T-cell (primary cell): ENCODE data around the gene TMEM127. TPM values are rescaled to one million over a fixed set of nuclear protein-coding genes. Genes with fewer than 3 reads are reported as not detected.

Experiments used
- ATAC-seq, 4 experiments: fragments of 200-7000 bp in 3 of 4; fragments of 150-1000 bp in 1 of 4; cut with Tn5 transposase; replicated peaks in 1 of 4; 1 replicate in 3 of 4; 2 replicates in 1 of 4; pipeline ENCODE4 v1.10.0; 2021; ENCODE audit warnings: moderate library complexity in 3 of 4, mild to moderate bottlenecking in 2 of 4, moderate number of reproducible peaks in 1 of 4
- CTCF ChIA-PET, 2 donors: fragments of 300-600 bp; sonication (Branson Sonifier 250); formaldehyde crosslinking; loops; one replicate each; lab custom pipeline; 2022; ENCODE audit warnings: antibody characterized with exemption in 2 of 2; lab: Charles Lee
- POLR2A ChIA-PET, 2 donors: fragments of 300-600 bp; sonication (Branson Sonifier 250); formaldehyde crosslinking; loops; one replicate each; lab custom pipeline; 2022; ENCODE audit warnings: antibody characterized with exemption in 2 of 2; lab: Charles Lee
- DNase-seq, 35 experiments: peaks; one replicate each; pipeline versions ENCODE4 v3.0.0 to v3.0.0-alpha.2; 2013 to 2023
- H3K27ac ChIP-seq: one replicate; pipeline ENCODE4 v1.5.1; 2013; ENCODE audit warnings: low read length
- H3K27me3 ChIP-seq, 2 experiments: replicated peaks in 1 of 2; 1 replicate in 1 of 2; 2 replicates in 1 of 2; pipeline versions ENCODE4 v1.6.1 to v1.7.0; 2013; ENCODE audit warnings: low read length in 1 of 2, mixed read lengths in 1 of 2; ENCODE audit not compliant: control insufficient read depth in 2 of 2, insufficient read depth in 2 of 2; ENCODE audit errors: extremely low read depth in 1 of 2
- H3K36me3 ChIP-seq, 2 donors: 1 replicate in 1 of 2; 2 replicates in 1 of 2; pipeline versions ENCODE4 v1.6.1 to v1.7.0; 2013; ENCODE audit warnings: low read length in 1 of 2; ENCODE audit not compliant: control insufficient read depth in 2 of 2, insufficient read depth in 1 of 2; ENCODE audit errors: extremely low read depth in 1 of 2
- H3K4me1 ChIP-seq, 2 experiments: 1 replicate in 1 of 2; 2 replicates in 1 of 2; pipeline versions ENCODE4 v1.6.1 to v1.7.0; 2013; ENCODE audit warnings: low read length in 2 of 2, mixed read lengths in 1 of 2; ENCODE audit not compliant: insufficient read depth in 2 of 2, control insufficient read depth in 1 of 2; ENCODE audit errors: extremely low read depth in 1 of 2
- H3K4me3 ChIP-seq, 2 donors: 1 replicate in 1 of 2; 2 replicates in 1 of 2; pipeline versions ENCODE4 v1.5.1 to v1.7.0; 2013; ENCODE audit warnings: mild to moderate bottlenecking in 2 of 2, low read length in 1 of 2, moderate library complexity in 1 of 2; ENCODE audit not compliant: control insufficient read depth in 1 of 2; ENCODE audit errors: extremely low read depth in 1 of 2
- H3K9me3 ChIP-seq: 2 replicates; pipeline ENCODE4 v1.7.0; 2013
- H3K27ac Mint-ChIP-seq, 2 donors: one replicate each; pipeline ENCODE4 v1.8.0; 2020 to 2021; ENCODE audit warnings: mild to moderate bottlenecking in 2 of 2, mixed read lengths in 2 of 2
- H3K27me3 Mint-ChIP-seq, 2 donors: one replicate each; pipeline ENCODE4 v1.8.0; 2021 to 2022; ENCODE audit warnings: mixed read lengths in 2 of 2
- H3K36me3 Mint-ChIP-seq: one replicate; pipeline ENCODE4 v1.8.0; 2021; ENCODE audit warnings: mixed read lengths
- H3K4me1 Mint-ChIP-seq, 3 donors: one replicate each; pipeline ENCODE4 v1.8.0; 2020 to 2022; ENCODE audit warnings: mixed read lengths in 3 of 3, mild to moderate bottlenecking in 1 of 3
- H3K4me3 Mint-ChIP-seq, 3 donors: one replicate each; pipeline ENCODE4 v1.8.0; 2020 to 2022; ENCODE audit warnings: mild to moderate bottlenecking in 3 of 3, mixed read lengths in 3 of 3, moderate library complexity in 3 of 3
- H3K9me3 Mint-ChIP-seq, 3 donors: one replicate each; pipeline ENCODE4 v1.8.0; 2020 to 2022; ENCODE audit warnings: mixed read lengths in 3 of 3
- WGBS: methylation state at CpG from one replicate; pipeline ENCODE4 v1.1.5; 2013; ENCODE audit warnings: missing lambda C conversion rate; ENCODE audit not compliant: insufficient coverage; 5-methylcytosine and 5-hydroxymethylcytosine counted together
- total RNA-seq, 35 experiments: library from RNA in 6 of 35; stranded (reverse) in 6 of 35; fragments of 120-200 nt in 1 of 35; gene quantifications; one replicate each; pipeline versions ENCODE4 v1.2.1 to v1.2.4 and lab custom pipeline; 2013 to 2026

The TMEM127 gene
- total RNA-seq, 5 donors from 2014 or later (not counting 1 experiment from before 2014, with no cell fraction given) = 31.2 to 43.0 (median 40.4) TPM

DNA sequence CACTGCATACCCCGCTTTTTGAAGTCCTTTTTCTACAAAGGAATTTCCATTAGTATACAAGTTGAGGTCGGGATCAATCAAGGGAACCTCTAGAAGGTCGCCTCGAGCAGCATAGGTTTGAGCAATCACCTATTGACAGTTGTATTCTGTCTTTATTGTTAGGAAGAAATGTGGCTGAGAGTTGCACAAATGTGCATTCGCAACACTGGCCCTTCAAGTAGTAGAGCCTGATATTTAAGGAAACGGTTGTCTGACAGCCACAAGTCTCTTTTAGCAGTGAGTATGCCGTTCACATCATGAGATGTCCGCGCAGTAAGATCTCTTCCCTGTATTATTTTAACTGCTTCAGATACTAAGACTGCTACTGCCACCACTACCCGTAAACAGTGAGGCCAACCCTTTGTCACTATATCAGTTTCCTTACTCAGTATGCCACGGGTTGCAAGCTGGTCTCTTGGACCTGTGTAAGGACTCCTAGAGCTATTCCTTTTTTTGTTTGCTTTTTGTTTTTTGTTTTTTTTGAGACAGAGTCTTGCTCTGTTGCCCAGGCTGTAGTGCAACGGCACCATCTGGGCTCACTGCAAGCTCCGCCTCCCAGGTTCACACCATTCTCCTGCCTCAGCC, 47.2 kb downstream of the TMEM127 start:
- Mint-ChIP-seq H3K4me3 (no peak overlapping the region), H3K9me3 (no peaks in the 10 kb centered on the region), H3K27me3 (no peaks in the 10 kb centered on the region), H3K36me3 (no peaks in the 10 kb centered on the region), H3K27ac (no peak overlapping the region), H3K4me1 (no peaks in the 10 kb centered on the region)
- H3K4me1 ChIP-seq = no peaks in the 10 kb centered on the region
- peaks cover 2 to 4% of the 10 kb centered on the region in 2 donors for H3K36me3 ChIP-seq
- ChIA-PET POLR2A (no interaction called here), CTCF (no interaction called here)
- no peak overlapping the region for H3K27ac ChIP-seq
- no peak for ATAC-seq
- H3K4me3 ChIP-seq = no peak overlapping the region
- no peaks in the 10 kb centered on the region for H3K9me3 ChIP-seq
- H3K27me3 ChIP-seq = no peaks in the 10 kb centered on the region
- no peak for DNase-seq
- WGBS = 97% methylated on average over 5 of the region's 13 CpGs

DNA sequence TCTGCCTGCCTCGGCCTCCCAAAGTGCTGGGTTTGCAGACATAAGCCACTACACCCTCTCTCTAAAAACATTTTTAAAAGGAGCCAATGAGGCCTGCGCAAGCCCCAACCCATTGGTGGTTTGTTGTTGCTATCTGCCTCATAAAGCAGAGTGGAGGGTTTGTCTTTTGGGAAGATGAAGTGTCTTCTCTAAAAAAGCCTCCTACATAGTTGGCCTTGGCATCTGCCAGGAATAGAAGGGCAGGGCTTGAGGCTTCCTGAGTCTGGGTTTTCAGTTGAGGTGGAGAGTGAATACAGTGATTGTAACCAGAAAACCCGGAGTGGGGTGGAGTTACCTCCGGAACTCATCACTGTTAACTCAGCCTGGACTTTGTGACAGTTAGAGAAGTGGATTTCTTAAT, 51.2 kb downstream of the TMEM127 start:
- Mint-ChIP-seq H3K27ac (no peak overlapping the region), H3K36me3 (no peaks in the 10 kb centered on the region), H3K4me1 (peaks cover 7 to 8% (median 8%) of the 10 kb centered on the region in 3 donors), H3K4me3 (no peak overlapping the region), H3K9me3 (no peaks in the 10 kb centered on the region), H3K27me3 (no peaks in the 10 kb centered on the region)
- no peak for ATAC-seq
- Histone ChIP-seq H3K4me1 (peaks cover 0 to 6% of the 10 kb centered on the region in 2 experiments), H3K4me3 (no peak overlapping the region), H3K9me3 (no peaks in the 10 kb centered on the region), H3K36me3 (peaks cover 0 to 5% of the 10 kb centered on the region in 2 donors), H3K27ac (no peak overlapping the region), H3K27me3 (no peaks in the 10 kb centered on the region)
- CTCF ChIA-PET = no interaction called here
- no peak for DNase-seq
- no CpG with 5 or more reads among the region's 4 CpGs for WGBS
- POLR2A ChIA-PET = no interaction called here

DNA sequence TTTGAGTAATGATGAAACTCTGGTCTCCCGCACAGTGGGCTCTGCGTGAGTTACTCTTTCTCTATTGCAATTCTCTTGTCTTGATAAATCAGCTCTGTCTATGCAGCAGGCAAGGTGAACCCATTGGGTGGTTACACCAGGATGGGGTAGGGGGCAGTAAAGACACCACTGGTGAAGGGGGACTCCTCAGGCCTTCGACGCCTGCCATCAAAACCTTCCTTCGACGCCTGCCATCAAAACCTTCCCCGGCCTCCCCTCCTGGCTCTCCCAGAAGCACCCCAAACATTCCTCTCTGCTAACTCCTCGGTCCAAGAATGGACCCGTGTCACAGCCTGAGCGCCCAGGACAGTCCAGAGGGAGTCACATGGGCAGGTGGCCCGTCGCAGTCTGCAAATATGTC, 52.4 kb downstream of the TMEM127 start:
- ATAC-seq (no peak), DNase-seq (no peak)
- CTCF ChIA-PET = interaction anchor here in 1 of 2 donors (0.7 kb wide), 1 partner anchor 33 kb away, joined by 4 read pairs; no protein-coding TSS in a partner anchor
- Histone ChIP-seq H3K27me3 (no peaks in the 10 kb centered on the region), H3K4me1 (peaks cover 0 to 14% of the 10 kb centered on the region in 2 experiments), H3K9me3 (no peaks in the 10 kb centered on the region), H3K27ac (no peak overlapping the region), H3K36me3 (peaks cover 0 to 5% of the 10 kb centered on the region in 2 donors), H3K4me3 (no peak overlapping the region)
- no peaks in the 10 kb centered on the region for H3K27me3 Mint-ChIP-seq
- no peaks in the 10 kb centered on the region for H3K9me3 Mint-ChIP-seq
- peaks cover 10 to 15% (median 13%) of the 10 kb centered on the region in 3 donors for H3K4me1 Mint-ChIP-seq
- H3K36me3 Mint-ChIP-seq = no peaks in the 10 kb centered on the region
- H3K4me3 Mint-ChIP-seq = no peak overlapping the region
- no peak overlapping the region for H3K27ac Mint-ChIP-seq
- POLR2A ChIA-PET = no interaction called here
- WGBS = 100% methylated on average over 4 of the region's 12 CpGs

DNA sequence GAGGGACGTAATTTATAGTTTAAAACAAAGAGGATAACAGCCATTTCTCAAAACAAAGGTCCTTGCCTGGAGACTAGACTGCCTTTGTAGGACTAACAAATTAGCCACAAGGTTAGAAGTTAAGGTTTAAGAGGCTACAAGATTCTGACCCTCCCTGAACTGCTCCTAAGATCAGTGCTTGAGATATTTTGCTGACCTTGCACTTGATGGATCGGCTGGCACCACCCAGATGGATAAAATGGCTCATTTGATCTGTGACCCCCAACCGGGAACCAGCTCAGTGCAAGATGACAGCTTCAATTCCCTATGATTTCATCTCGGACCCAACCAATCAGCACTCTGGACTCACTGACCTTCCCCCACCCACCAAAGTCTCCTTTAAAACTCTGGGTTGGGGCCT, 53.5 kb downstream of the TMEM127 start:
- H3K27ac ChIP-seq = no peak overlapping the region
- ATAC-seq = no peak
- H3K27me3 Mint-ChIP-seq = no peaks in the 10 kb centered on the region
- H3K27me3 ChIP-seq = no peaks in the 10 kb centered on the region
- no peaks in the 10 kb centered on the region for H3K9me3 ChIP-seq
- H3K4me1 ChIP-seq = peaks cover 4 to 17% of the 10 kb centered on the region in 2 experiments
- H3K4me1 Mint-ChIP-seq = peaks cover 17 to 20% (median 18%) of the 10 kb centered on the region in 3 donors
- POLR2A ChIA-PET = no interaction called here
- H3K27ac Mint-ChIP-seq = no peak overlapping the region
- 81% methylated on average over 2 of the region's 4 CpGs for WGBS
- CTCF ChIA-PET = no interaction called here
- DNase-seq = no peak
- H3K36me3 ChIP-seq = peaks cover 0 to 5% of the 10 kb centered on the region in 2 donors
- H3K36me3 Mint-ChIP-seq = no peaks in the 10 kb centered on the region
- no peak overlapping the region for H3K4me3 Mint-ChIP-seq
- H3K9me3 Mint-ChIP-seq = no peaks in the 10 kb centered on the region
- no peak overlapping the region for H3K4me3 ChIP-seq

DNA sequence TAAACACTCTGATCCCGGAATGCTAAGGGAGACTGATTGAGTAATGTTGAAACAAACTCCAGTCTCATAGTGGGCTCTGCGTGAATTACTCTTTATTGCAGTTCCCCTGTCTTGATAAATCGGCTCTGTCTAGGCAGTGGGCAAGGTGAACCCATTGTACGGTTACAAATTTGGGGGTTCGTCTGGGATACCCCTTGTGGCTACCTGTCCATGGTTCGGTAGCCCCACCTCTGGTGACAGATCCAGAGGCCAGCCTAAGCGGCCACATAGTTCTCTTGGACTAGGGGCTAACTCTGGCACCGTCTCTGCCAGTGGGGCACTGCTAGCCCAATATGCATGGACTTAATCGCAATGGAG, 56.1 kb downstream of the TMEM127 start:
- no peaks in the 10 kb centered on the region for H3K27me3 Mint-ChIP-seq
- Histone ChIP-seq H3K4me1 (peaks cover 26 to 36% of the 10 kb centered on the region in 2 experiments), H3K4me3 (no peak overlapping the region), H3K27me3 (no peaks in the 10 kb centered on the region), H3K36me3 (peaks cover 0 to 5% of the 10 kb centered on the region in 2 donors), H3K9me3 (no peaks in the 10 kb centered on the region), H3K27ac (no peak overlapping the region)
- DNase-seq (no peak), ATAC-seq (no peak)
- H3K9me3 Mint-ChIP-seq = no peaks in the 10 kb centered on the region
- 98% methylated on average over 9 of the region's 9 CpGs for WGBS
- H3K4me3 Mint-ChIP-seq = peak overlapping the region; percentile 92 to 99 (median 98)
- H3K36me3 Mint-ChIP-seq = peaks cover 3% of the 10 kb centered on the region
- H3K27ac Mint-ChIP-seq = peak overlapping the region in 1 of 2 donors; percentile 72
- ChIA-PET CTCF (interaction anchor here in 1 of 2 donors (0.6 kb wide), 2 partner anchors 57 to 564 kb away, joined by 3 to 4 read pairs; no protein-coding TSS in a partner anchor), POLR2A (no interaction called here)
- peaks cover 40 to 44% (median 42%) of the 10 kb centered on the region in 3 donors for H3K4me1 Mint-ChIP-seq

DNA sequence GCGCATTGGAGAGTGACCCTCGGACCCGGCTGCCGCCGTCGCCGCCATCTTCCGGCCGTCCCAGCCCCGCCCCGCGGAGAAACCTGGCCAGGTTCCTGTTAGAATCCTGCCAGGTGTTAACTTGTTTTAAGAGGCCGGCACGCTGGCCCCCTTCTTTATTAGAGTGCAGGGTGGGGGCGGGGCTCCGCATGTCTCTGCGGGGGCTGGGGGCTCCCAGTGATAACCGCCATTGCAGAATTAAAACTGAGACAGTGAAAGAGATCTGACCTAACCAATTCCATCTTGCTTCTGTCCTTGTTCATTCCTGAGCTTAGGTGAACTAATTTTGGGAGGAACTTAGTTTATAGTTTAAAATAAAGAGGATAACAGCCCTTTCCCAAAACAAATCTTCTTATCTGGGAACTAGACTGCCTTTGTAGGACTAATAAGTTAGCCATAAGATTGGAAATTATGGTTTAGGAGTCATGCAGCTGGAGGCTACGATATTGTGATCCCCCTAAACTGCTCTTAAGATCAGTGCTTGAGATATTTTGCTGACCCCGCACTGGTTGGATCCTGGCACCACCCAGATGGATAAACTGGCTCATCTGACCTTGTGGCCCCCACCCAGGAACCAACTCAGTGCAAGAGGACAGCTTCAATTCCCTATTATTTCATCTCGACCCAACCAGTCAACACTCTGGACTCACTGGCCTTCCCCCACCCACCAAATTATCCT, 56.6 kb downstream of the TMEM127 start:
- DNase-seq (no peak), ATAC-seq (peak; percentile 0 to 4 (median 2))
- CTCF ChIA-PET = interaction anchor here in 1 of 2 donors (0.6 to 1.6 kb wide), 4 partner anchors 35 to 565 kb away, joined by 3 to 7 read pairs (median 5); no protein-coding TSS in a partner anchor
- peak overlapping the region; percentile 90 to 93 for H3K4me3 ChIP-seq
- no peak overlapping the region for H3K27ac ChIP-seq
- Mint-ChIP-seq H3K4me1 (peaks cover 45 to 50% (median 48%) of the 10 kb centered on the region in 3 donors), H3K27me3 (no peaks in the 10 kb centered on the region), H3K9me3 (no peaks in the 10 kb centered on the region), H3K36me3 (peaks cover 3% of the 10 kb centered on the region), H3K4me3 (peak overlapping the region; percentile 92 to 99 (median 98)), H3K27ac (peak overlapping the region; percentile 69 to 72)
- H3K9me3 ChIP-seq = no peaks in the 10 kb centered on the region
- POLR2A ChIA-PET = no interaction called here
- H3K36me3 ChIP-seq = peaks cover 0 to 4% of the 10 kb centered on the region in 2 donors
- H3K4me1 ChIP-seq = peaks cover 26 to 38% of the 10 kb centered on the region in 2 experiments
- H3K27me3 ChIP-seq = no peaks in the 10 kb centered on the region
- WGBS = 9% methylated on average over 16 of the region's 21 CpGs
